HCT116 (cell line): ENCODE data around the gene CNTN5.

Experiments used
- CTCF ChIP-seq, 3 experiments: fragments of 200-600 bp in 1 of 3; sonication (generic) in 1 of 3; IDR thresholded peaks in 2 of 3; conservative IDR thresholded peaks in 1 of 3; 2 replicates each; pipeline ENCODE4 v1.5.1; 2012 to 2017; ENCODE audit warnings: low read depth in 2 of 3, low read length in 2 of 3, antibody characterized with exemption in 1 of 3, borderline replicate concordance in 1 of 3, control low read depth in 1 of 3, mild to moderate bottlenecking in 1 of 3, mixed read lengths in 1 of 3, mixed run types in 1 of 3, moderate library complexity in 1 of 3; ENCODE audit not compliant: insufficient read depth in 1 of 3
- POLR2AphosphoS5 ChIP-seq: IDR thresholded peaks from 2 replicates; pipeline ENCODE4 v1.6.1; 2011; ENCODE audit warnings: mild to moderate bottlenecking, low read depth, low read length, moderate library complexity
- YY1 ChIP-seq: IDR thresholded peaks from 2 replicates; pipeline ENCODE4 v1.6.1; 2011; ENCODE audit warnings: low read length, low read depth, moderate library complexity, mild to moderate bottlenecking; ENCODE audit not compliant: insufficient replicate concordance; ENCODE audit errors: extremely low read depth

GRCh38 chr11:99257131-99257530 lies 236.4 kb downstream of the CNTN5 start:
- TF ChIP-seq CTCF (IDR thresholded peaks at IDR 0.05 in 2 of 3, conservative IDR thresholded peaks at IDR 0.05 in 1 of 3; ENCODE audit: borderline replicate concordance in 1 of 3, insufficient read depth in 1 of 3, low read depth in 2 of 3, low read length in 2 of 3) (no peak), YY1 (no peak), POLR2AphosphoS5 (no peak)
